Lower leg skin (tissue), 4 donors: ENCODE measurements around the gene GNL1. TPM values are rescaled to one million over a fixed set of nuclear protein-coding genes. Genes with fewer than 3 reads are reported as not detected.
"Not testable (repeated sequence)": the region's sequence is repeated elsewhere in the genome, so short reads cannot be mapped to it uniquely, and the experiment has no call there.

ENCODE experiments used
- DNase-seq, 2 donors: peaks; one replicate each; pipeline ENCODE4 v3.0.0-alpha.2; 2019; ENCODE audit warnings: low spot score in 2 of 2
- H3K4me3 ChIP-seq: fragments of 200-600 bp; sonication (generic); 2 replicates; pipeline ENCODE4 v1.5.1; 2017; ENCODE audit warnings: mild to moderate bottlenecking, low read depth; ENCODE audit not compliant: poor library complexity, severe bottlenecking
- POLR2A ChIP-seq, 2 donors: fragments of 450-650 bp; IDR thresholded peaks; one replicate each; pipeline ENCODE4 v1.6.1; 2016 to 2017; ENCODE audit warnings: antibody characterized with exemption in 2 of 2, mild to moderate bottlenecking in 1 of 2, moderate library complexity in 1 of 2
- WGBS, 2 donors: methylation state at CpG; one replicate each; pipeline ENCODE4 v1.1.5; 2018; 5-methylcytosine and 5-hydroxymethylcytosine counted together
- intact Hi-C: fragments of 100-400 bp; cut with DNase I; formaldehyde crosslinking; loops from one replicate; pipeline ENCODE4 v1.15.0; 2023; ENCODE audit warnings: low total_unique reads
- total RNA-seq, 4 donors: library from RNA; depleted of rRNA; stranded (reverse); fragments of >200 nt; gene quantifications; one replicate each; pipeline ENCODE4 v1.1.0, GENCODE V29; 2016
- TF ChIP-seq, protein P1 (sequence below), 3 donors: fragments of 450-650 bp; IDR thresholded peaks; one replicate each; pipeline ENCODE4 v1.5.1; 2016; ENCODE audit warnings: antibody characterized with exemption in 3 of 3, mild to moderate bottlenecking in 3 of 3, moderate library complexity in 2 of 3

GNL1 gene
- total RNA-seq, 4 donors from 2014 or later = 30.4 to 39.6 (median 33.4) TPM

DNA sequence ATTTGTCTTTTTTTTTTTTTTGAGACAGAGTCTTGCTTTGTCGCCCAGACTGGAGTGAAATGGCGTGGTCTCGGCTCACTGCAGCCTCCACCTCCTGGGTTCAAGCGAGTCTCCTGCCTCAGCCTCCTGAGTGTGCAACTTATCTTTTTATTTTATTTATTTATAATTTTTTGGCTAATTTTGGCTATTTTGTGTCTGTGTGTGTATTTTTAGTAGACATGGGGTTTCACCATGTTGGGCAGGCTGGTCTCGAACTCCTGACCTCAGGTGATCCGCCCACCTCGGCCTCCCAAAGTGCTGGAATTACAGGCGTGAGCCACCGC is 39.6 kb downstream of the GNL1 start:
- intact Hi-C loops, DNase-seq, H3K4me3 ChIP-seq: not testable (repeated sequence)
- 42 to 57% methylated on average over 9 of the region's 9 CpGs for WGBS, 2 donors

GRCh38 chr6:30515944-30516753 is 40.1 kb downstream of the GNL1 start:
- WGBS, 2 donors = 3 to 7% methylated on average over 33 of the region's 33 CpGs
- no peak overlapping the region for H3K4me3 ChIP-seq
- TF ChIP-seq, protein P1, sequence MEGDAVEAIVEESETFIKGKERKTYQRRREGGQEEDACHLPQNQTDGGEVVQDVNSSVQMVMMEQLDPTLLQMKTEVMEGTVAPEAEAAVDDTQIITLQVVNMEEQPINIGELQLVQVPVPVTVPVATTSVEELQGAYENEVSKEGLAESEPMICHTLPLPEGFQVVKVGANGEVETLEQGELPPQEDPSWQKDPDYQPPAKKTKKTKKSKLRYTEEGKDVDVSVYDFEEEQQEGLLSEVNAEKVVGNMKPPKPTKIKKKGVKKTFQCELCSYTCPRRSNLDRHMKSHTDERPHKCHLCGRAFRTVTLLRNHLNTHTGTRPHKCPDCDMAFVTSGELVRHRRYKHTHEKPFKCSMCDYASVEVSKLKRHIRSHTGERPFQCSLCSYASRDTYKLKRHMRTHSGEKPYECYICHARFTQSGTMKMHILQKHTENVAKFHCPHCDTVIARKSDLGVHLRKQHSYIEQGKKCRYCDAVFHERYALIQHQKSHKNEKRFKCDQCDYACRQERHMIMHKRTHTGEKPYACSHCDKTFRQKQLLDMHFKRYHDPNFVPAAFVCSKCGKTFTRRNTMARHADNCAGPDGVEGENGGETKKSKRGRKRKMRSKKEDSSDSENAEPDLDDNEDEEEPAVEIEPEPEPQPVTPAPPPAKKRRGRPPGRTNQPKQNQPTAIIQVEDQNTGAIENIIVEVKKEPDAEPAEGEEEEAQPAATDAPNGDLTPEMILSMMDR (IDR thresholded peaks at IDR 0.05) = no peak
- no peak for TF ChIP-seq POLR2A (IDR thresholded peaks at IDR 0.05)
- DNase-seq = peak; percentile 96 to 98
- intact Hi-C loops = no loop called here

DNA sequence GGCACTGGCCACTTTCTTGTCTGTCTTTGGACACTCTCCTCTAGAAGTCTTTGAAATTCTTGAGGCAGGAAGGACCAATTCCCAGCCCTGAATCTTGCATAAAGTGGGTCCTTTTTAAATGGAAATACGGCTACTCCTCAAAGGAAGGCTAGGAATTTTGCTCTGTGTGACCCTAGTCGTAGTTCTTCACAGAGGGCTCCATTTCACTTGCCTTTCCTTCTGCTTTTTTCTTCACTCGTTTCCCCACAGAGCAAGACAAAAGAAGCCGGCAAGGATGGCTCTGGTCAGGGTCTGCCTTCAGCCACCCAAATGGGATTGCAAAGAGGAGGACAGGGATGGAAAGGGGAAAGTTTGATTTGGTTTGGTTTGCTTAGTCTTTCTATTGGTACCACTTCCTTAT is 41.2 kb downstream of the GNL1 start:
- intact Hi-C loops = no loop called here
- H3K4me3 ChIP-seq = no peak overlapping the region
- no peak for DNase-seq
- TF ChIP-seq, protein P1 (IDR thresholded peaks at IDR 0.05) = no peak
- TF ChIP-seq POLR2A (IDR thresholded peaks at IDR 0.05) = no peak
- 66% methylated on average over 4 of the region's 4 CpGs for WGBS, 2 donors

- intact Hi-C loops = no loop called here
- H3K4me3 ChIP-seq = no peak overlapping the region
- DNase-seq = peak in 1 of 2 donors; percentile 54
- TF ChIP-seq POLR2A (IDR thresholded peaks at IDR 0.05) = no peak
- TF ChIP-seq, protein P1 (IDR thresholded peaks at IDR 0.05) = no peak
- 93 to 94% methylated on average over 2 of the region's 2 CpGs for WGBS, 2 donors
Observed at GRCh38 chr6:30513451-30513850, 42.8 kb downstream of the GNL1 start.

- WGBS, 2 donors = 68 to 70% methylated on average over 5 of the region's 5 CpGs
- TF ChIP-seq, protein P1 (IDR thresholded peaks at IDR 0.05) = no peak
- TF ChIP-seq POLR2A (IDR thresholded peaks at IDR 0.05) = no peak
- H3K4me3 ChIP-seq = no peak overlapping the region
- DNase-seq = peak in 1 of 2 donors; percentile 20
- intact Hi-C loops = no loop called here
Observed at GRCh38 chr6:30511169-30511546, 45.1 kb downstream of the GNL1 start.

DNA sequence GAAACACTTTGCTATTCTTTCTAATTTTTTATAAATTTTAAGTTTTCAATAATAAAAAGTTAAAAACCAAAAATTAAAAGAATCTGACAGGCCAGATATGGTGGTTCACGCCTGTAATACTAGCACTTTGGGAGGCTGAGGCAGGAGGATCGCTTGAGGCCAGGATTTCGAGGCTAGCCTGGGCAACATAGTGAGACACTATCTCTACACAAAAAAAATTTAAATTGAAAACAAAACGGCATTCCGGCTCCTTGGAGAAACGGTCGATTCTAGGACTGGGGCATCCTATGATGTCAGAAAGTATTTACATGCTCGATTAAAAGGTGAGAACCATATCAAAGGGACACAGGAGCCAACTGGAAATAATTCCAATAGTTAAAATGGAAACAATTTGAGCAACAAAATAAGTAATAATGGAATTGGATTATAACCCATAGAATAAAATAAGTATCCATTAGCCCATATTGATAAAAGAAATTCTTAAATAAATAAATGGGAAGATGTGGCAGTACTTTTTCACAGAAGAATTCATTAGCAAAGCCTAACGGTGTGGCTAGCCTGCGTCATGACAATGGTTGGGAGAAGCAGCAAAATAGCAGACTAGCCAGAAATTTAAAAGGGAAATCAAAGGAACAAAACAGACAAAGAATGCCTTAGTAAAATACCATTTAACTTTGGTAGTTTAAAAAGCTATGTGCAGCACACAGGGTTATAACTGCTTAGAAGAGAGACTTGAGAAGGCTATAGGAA is 45.7 kb downstream of the GNL1 start:
- TF ChIP-seq POLR2A (IDR thresholded peaks at IDR 0.05) = no peak
- TF ChIP-seq, protein P1 (IDR thresholded peaks at IDR 0.05) = no peak
- WGBS, 2 donors = 79 to 83% methylated on average over 10 of the region's 10 CpGs
- intact Hi-C loops = no loop called here
- peak in 1 of 2 donors; percentile 58 for DNase-seq
- no peak overlapping the region for H3K4me3 ChIP-seq
